DND-41 (cell line): ENCODE measurements around the gene PPIF.

Experiments
- ATAC-seq: fragments of 200-7000 bp; cut with Tn5 transposase; 3 replicates; pipeline ENCODE4 v1.9.1; 2021; ENCODE audit warnings: low read depth; ENCODE audit not compliant: insufficient read depth
- DNase-seq: peaks from one replicate; pipeline ENCODE4 v3.0.0-alpha.2; 2020
- H2AFZ ChIP-seq: 2 replicates; pipeline ENCODE4 v1.6.0; 2012; ENCODE audit warnings: low read depth, low read length
- H3K27ac ChIP-seq: 2 replicates; pipeline ENCODE4 v1.5.1; 2012; ENCODE audit warnings: low read length, inconsistent platforms
- H3K27me3 ChIP-seq: fragments of 200-600 bp; sonication (generic); 2 replicates; pipeline ENCODE4 v1.6.0; 2012; ENCODE audit warnings: low read length, mild to moderate bottlenecking, inconsistent platforms; ENCODE audit not compliant: insufficient read depth, poor library complexity
- H3K36me3 ChIP-seq: 2 replicates; pipeline ENCODE4 v1.5.1; 2012; ENCODE audit warnings: low read length, inconsistent platforms; ENCODE audit not compliant: insufficient read depth
- H3K4me1 ChIP-seq: 2 replicates; pipeline ENCODE4 v1.5.1; 2012; ENCODE audit warnings: mild to moderate bottlenecking, low read length; ENCODE audit not compliant: insufficient read depth
- H3K4me2 ChIP-seq: 2 replicates; pipeline ENCODE4 v1.6.0; 2012; ENCODE audit warnings: mild to moderate bottlenecking, moderate library complexity, low read length, inconsistent platforms; ENCODE audit not compliant: insufficient read depth
- H3K4me3 ChIP-seq, 2 experiments: fragments of 200-600 bp in 1 of 2; shearing (Covaris generic) in 1 of 2; 2 replicates each; pipeline ENCODE4 v1.5.1; 2012 to 2016; ENCODE audit warnings: inconsistent platforms in 2 of 2, low read length in 2 of 2, mild to moderate bottlenecking in 2 of 2, low read depth in 1 of 2, moderate library complexity in 1 of 2
- H3K79me2 ChIP-seq: 2 replicates; pipeline ENCODE4 v1.6.0; 2012; ENCODE audit warnings: low read length, inconsistent platforms; ENCODE audit not compliant: insufficient read depth
- H3K9ac ChIP-seq: 2 replicates; pipeline ENCODE4 v1.6.0; 2012; ENCODE audit warnings: low read depth, mild to moderate bottlenecking, inconsistent platforms, low read length, moderate library complexity
- H3K9me3 ChIP-seq: 2 replicates; pipeline ENCODE4 v1.5.1; 2012; ENCODE audit warnings: low read length, moderate library complexity, mild to moderate bottlenecking, inconsistent platforms; ENCODE audit not compliant: insufficient read depth, severe bottlenecking
- H4K20me1 ChIP-seq: 2 replicates; pipeline ENCODE4 v1.6.0; 2012; ENCODE audit warnings: low read length; ENCODE audit not compliant: insufficient read depth
- CTCF ChIP-seq: IDR thresholded peaks from 2 replicates; pipeline ENCODE4 v1.5.1; 2012; ENCODE audit warnings: borderline replicate concordance, low read length, moderate library complexity, mild to moderate bottlenecking; ENCODE audit not compliant: poor library complexity, severe bottlenecking; ENCODE audit errors: extremely low read depth
- EZH2 ChIP-seq: IDR thresholded peaks from 3 replicates; pipeline ENCODE4 v1.6.1; 2012; ENCODE audit warnings: borderline replicate concordance, low read depth, mild to moderate bottlenecking, moderate library complexity, low read length, inconsistent platforms; ENCODE audit not compliant: severe bottlenecking

Gene PPIF

DNA sequence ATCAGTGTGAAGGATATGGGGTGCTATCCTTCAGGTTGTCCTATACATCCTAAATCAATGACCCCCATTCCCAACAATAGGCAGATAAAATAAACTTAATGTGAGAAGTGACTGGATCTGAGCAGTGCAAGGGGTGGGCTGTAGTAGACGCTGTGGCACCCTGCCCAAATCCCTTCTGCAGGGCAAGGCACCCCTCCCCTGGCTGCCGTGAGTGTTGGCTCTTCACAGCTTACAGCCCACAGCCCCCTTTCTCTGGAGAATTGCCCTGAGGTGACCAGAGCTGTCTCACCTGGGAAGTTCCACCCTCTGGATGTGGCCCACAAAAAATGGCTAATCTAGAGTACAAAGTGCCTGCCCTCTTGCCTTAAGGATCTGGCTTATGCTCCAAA, 25.8 kb upstream of the PPIF start:
- H3K79me2 ChIP-seq, result no peaks in the 10 kb centered on the region
- ATAC-seq (no peak), DNase-seq (no peak)
- peaks cover 81% of the 10 kb centered on the region for H4K20me1 ChIP-seq
- H3K27ac ChIP-seq, result no peak overlapping the region
- H3K27me3 ChIP-seq, result peaks cover 23% of the 10 kb centered on the region
- TF ChIP-seq EZH2 (no peak), CTCF (no peak)
- H3K9me3 ChIP-seq, result no peaks in the 10 kb centered on the region
- H3K36me3 ChIP-seq, result no peaks in the 10 kb centered on the region
- H3K4me2 ChIP-seq, result no peak overlapping the region
- no peak overlapping the region for H3K4me3 ChIP-seq
- H3K4me1 ChIP-seq, result peaks cover 50% of the 10 kb centered on the region
- H2AFZ ChIP-seq, result no peak overlapping the region
- H3K9ac ChIP-seq, result no peak overlapping the region

DNA sequence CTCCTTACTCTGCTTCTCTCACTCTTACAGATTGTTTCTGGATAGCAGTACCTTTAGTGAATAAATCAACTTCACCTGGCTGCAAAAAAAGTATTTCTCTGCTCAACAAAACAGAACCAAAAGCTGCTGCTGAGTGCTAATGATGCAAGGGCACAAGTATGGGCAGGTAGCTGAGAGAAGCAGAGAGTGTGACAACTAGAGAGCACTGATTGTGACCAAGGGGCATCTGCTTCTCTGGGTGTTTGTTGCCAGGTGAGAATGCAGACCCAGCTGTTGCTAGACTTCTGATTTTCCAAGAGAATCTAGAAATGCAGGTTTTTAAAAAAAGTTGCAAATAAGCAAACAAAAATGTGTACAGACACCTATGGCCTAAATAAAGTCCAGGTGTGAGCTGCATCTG, 25.3 kb upstream of the PPIF start:
- H3K27ac ChIP-seq, result no peak overlapping the region
- no peaks in the 10 kb centered on the region for H3K9me3 ChIP-seq
- H3K4me2 ChIP-seq, result peak overlapping the region; percentile 47; the same call in 1 of the 2 replicates
- H2AFZ ChIP-seq, result no peak overlapping the region
- peaks cover 80% of the 10 kb centered on the region for H4K20me1 ChIP-seq
- no peaks in the 10 kb centered on the region for H3K36me3 ChIP-seq
- ATAC-seq (no peak), DNase-seq (no peak)
- H3K27me3 ChIP-seq, result peaks cover 23% of the 10 kb centered on the region
- H3K4me1 ChIP-seq, result peaks cover 45% of the 10 kb centered on the region
- H3K9ac ChIP-seq, result no peak overlapping the region
- TF ChIP-seq CTCF (no peak), EZH2 (no peak)
- H3K4me3 ChIP-seq, result no peak overlapping the region
- H3K79me2 ChIP-seq, result no peaks in the 10 kb centered on the region

DNA sequence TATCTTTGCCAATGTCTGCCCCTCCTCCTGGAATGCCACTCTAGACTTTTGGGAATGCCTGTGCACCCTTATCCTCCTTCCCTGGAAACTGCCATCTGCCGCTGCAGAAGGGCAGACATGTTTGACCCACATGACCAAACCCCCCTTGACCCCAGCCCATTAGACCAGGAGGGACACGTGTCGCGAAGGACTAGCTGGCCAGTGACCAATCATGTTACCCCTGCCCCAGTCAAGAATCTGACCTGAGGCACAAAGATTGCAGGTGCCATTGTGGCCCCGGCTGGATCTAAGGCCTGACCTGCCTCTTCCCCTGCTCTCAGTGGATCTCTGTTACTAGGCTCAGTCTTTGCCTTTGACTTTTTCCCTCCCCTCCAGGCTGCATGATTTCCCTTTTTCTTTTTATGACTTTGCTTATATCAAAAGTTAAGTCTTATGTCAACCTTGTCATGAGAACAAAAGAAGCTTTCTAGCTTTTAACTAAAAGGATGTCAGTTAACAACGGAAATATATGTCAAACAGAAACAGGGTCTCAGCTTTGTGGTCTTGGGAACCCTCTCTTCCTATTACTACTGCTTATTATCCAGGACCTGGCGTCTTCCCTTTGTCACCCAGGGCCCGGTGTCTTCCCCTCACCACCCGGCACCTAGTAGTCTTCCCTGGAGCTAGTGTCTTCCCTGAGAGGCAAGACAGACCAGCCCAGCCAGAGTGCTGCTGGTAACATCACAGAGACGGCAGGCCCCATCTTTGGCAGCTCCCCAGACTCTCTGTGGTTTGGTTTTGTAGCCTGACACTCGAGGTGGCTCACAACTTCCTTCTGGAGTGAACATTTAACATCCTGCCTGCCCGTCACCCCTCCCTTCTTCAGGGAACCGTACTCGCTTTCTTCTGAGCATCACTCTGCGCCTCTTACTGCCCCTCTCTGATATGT, 24.4 kb upstream of the PPIF start:
- no peak for TF ChIP-seq CTCF
- TF ChIP-seq EZH2, result no peak
- H3K36me3 ChIP-seq, result no peaks in the 10 kb centered on the region
- peaks cover 28% of the 10 kb centered on the region for H3K27me3 ChIP-seq
- peak overlapping the region; percentile 47 for H3K27ac ChIP-seq
- ATAC-seq (peak; percentile 97), DNase-seq (peak; percentile 95)
- peaks cover 36% of the 10 kb centered on the region for H3K4me1 ChIP-seq
- peak overlapping the region in 1 of 2 experiments; percentile 3; a peak in 1 of 4 replicates for H3K4me3 ChIP-seq
- H2AFZ ChIP-seq, result no peak overlapping the region
- peaks cover 80% of the 10 kb centered on the region for H4K20me1 ChIP-seq
- peak overlapping the region; percentile 47 for H3K4me2 ChIP-seq
- H3K9me3 ChIP-seq, result no peaks in the 10 kb centered on the region
- no peaks in the 10 kb centered on the region for H3K79me2 ChIP-seq
- H3K9ac ChIP-seq, result no peak overlapping the region
